Testis (tissue), 2 donors: ENCODE measurements around the gene TMEM38B.

Experiments used
- CTCF ChIP-seq, 3 experiments: fragments of 450-650 bp in 2 of 3; fragments of 200-600 bp in 1 of 3; sonication (generic) in 1 of 3; IDR thresholded peaks; one replicate each; pipeline ENCODE4 v1.5.1; 2016 to 2019; ENCODE audit warnings: antibody characterized with exemption in 3 of 3, mild to moderate bottlenecking in 2 of 3, moderate library complexity in 1 of 3
- POLR2A ChIP-seq: fragments of 450-650 bp; IDR thresholded peaks from one replicate; pipeline ENCODE4 v1.6.1; 2017; ENCODE audit warnings: antibody characterized with exemption, mild to moderate bottlenecking, moderate library complexity

GRCh38 chr9:105647595-105648349, 46.6 kb upstream of the TMEM38B start:
- TF ChIP-seq CTCF (IDR thresholded peaks at IDR 0.05) (no peak), POLR2A (no peak)
